Upper lobe of left lung (tissue), 6 donors: Measurements from ENCODE around the gene TEX55. TPM values are rescaled to one million over a fixed set of nuclear protein-coding genes. Genes with fewer than 3 reads are reported as not detected.

Experiments
- ATAC-seq, 2 donors: fragments of 200-7000 bp; cut with Tn5 transposase; one replicate each; pipeline ENCODE4 v1.9.1; 2022; ENCODE audit warnings: mild to moderate bottlenecking in 2 of 2, moderate library complexity in 2 of 2; ENCODE audit not compliant: low FRiP score in 2 of 2
- DNase-seq, 2 donors: peaks; one replicate each; pipeline ENCODE4 v3.0.0-alpha.2; 2019 to 2020
- H3K27ac ChIP-seq, 4 donors: fragments of 200-600 bp; sonication (generic); one replicate each; pipeline ENCODE4 v1.5.1; 2016 to 2019
- H3K27me3 ChIP-seq, 4 donors: fragments of 200-600 bp; sonication (generic); one replicate each; pipeline ENCODE4 v1.5.1; 2017 to 2019
- H3K36me3 ChIP-seq, 4 donors: fragments of 200-600 bp; sonication (generic); one replicate each; pipeline ENCODE4 v1.5.1; 2016 to 2019
- H3K4me1 ChIP-seq, 4 donors: fragments of 200-600 bp; sonication (generic); one replicate each; pipeline ENCODE4 v1.5.1; 2018 to 2019
- H3K4me3 ChIP-seq, 4 donors: fragments of 200-600 bp; sonication (generic); one replicate each; pipeline ENCODE4 v1.5.1; 2017 to 2019; ENCODE audit warnings: mild to moderate bottlenecking in 2 of 4, moderate library complexity in 1 of 4
- H3K9me3 ChIP-seq, 4 donors: fragments of 200-600 bp; sonication (generic); one replicate each; pipeline ENCODE4 v1.5.1; 2018 to 2019
- CTCF ChIP-seq, 6 experiments: fragments of 450-650 bp in 4 of 6; fragments of 200-600 bp in 2 of 6; sonication (generic) in 2 of 6; IDR thresholded peaks; one replicate each; pipeline ENCODE4 v1.5.1; 2016 to 2019; ENCODE audit warnings: antibody characterized with exemption in 6 of 6
- EP300 ChIP-seq, 4 donors: sonication (generic); formaldehyde crosslinking; IDR thresholded peaks; one replicate each; pipeline ENCODE4 v1.5.1; 2017; ENCODE audit warnings: antibody characterized with exemption in 4 of 4, control low read depth in 2 of 4
- POLR2A ChIP-seq, 4 donors: fragments of 450-650 bp; IDR thresholded peaks; one replicate each; pipeline ENCODE4 v1.5.1; 2016 to 2017; ENCODE audit warnings: antibody characterized with exemption in 4 of 4, mild to moderate bottlenecking in 2 of 4
- POLR2AphosphoS5 ChIP-seq, 2 donors: sonication (generic); formaldehyde crosslinking; IDR thresholded peaks; one replicate each; pipeline ENCODE4 v1.5.1; 2017; ENCODE audit warnings: antibody characterized with exemption in 2 of 2
- WGBS, 2 donors: methylation state at CpG; one replicate each; pipeline ENCODE4 v1.1.5; 2017 to 2018; 5-methylcytosine and 5-hydroxymethylcytosine counted together
- total RNA-seq, 6 donors: library from RNA; depleted of rRNA in 4 of 6; stranded (reverse); fragments of >200 nt in 4 of 6; gene quantifications; one replicate each; pipeline versions ENCODE4 v1.1.0 to v1.2.1, GENCODE V29; 2016 to 2021
- donor health status: DM: no; HTN: no; CAD: no; lungs with moderate emphysema.
- donor health status: DM: no; HTN: yes; CAD: no; lungs with severe emphysema.

The TEX55 gene
- total RNA-seq, 6 donors from 2014 or later, result not detected

- Histone ChIP-seq H3K4me1 (no peaks in the 10 kb centered on the region), H3K4me3 (no peak overlapping the region), H3K36me3 (no peaks in the 10 kb centered on the region), H3K27ac (no peak overlapping the region), H3K27me3 (no peaks in the 10 kb centered on the region), H3K9me3 (no peaks in the 10 kb centered on the region)
- TF ChIP-seq CTCF (IDR thresholded peaks at IDR 0.05), result no peak
- TF ChIP-seq POLR2AphosphoS5 (IDR thresholded peaks at IDR 0.05), result no peak
- no peak for TF ChIP-seq EP300 (IDR thresholded peaks at IDR 0.05)
- TF ChIP-seq POLR2A (IDR thresholded peaks at IDR 0.05), result no peak
- 78 to 85% methylated on average over 7 of the region's 7 CpGs for WGBS, 2 donors
- ATAC-seq (peak in 1 of 2 donors; percentile 60), DNase-seq (no peak)
Observed at GRCh38 chr3:119184796-119185570, 39.0 kb downstream of the TEX55 start.

- no peaks in the 10 kb centered on the region for H3K36me3 ChIP-seq
- ATAC-seq (no peak), DNase-seq (no peak)
- TF ChIP-seq POLR2AphosphoS5 (IDR thresholded peaks at IDR 0.05) (no peak), EP300 (IDR thresholded peaks at IDR 0.05) (no peak), POLR2A (IDR thresholded peaks at IDR 0.05) (no peak), CTCF (IDR thresholded peaks at IDR 0.05) (no peak)
- H3K4me1 ChIP-seq, result no peaks in the 10 kb centered on the region
- H3K4me3 ChIP-seq, result no peak overlapping the region
- H3K9me3 ChIP-seq, result no peaks in the 10 kb centered on the region
- no peak overlapping the region for H3K27ac ChIP-seq
- H3K27me3 ChIP-seq, result no peaks in the 10 kb centered on the region
Observed at GRCh38 chr3:119187266-119187665, 41.3 kb downstream of the TEX55 start.

- Histone ChIP-seq H3K4me1 (no peaks in the 10 kb centered on the region), H3K36me3 (no peaks in the 10 kb centered on the region), H3K9me3 (no peaks in the 10 kb centered on the region), H3K27ac (no peak overlapping the region), H3K4me3 (no peak overlapping the region), H3K27me3 (no peaks in the 10 kb centered on the region)
- ATAC-seq, result no peak
- 73 to 89% methylated on average over 1 of the region's 1 CpG for WGBS, 2 donors
- TF ChIP-seq POLR2A (IDR thresholded peaks at IDR 0.05), result no peak
- no peak for TF ChIP-seq POLR2AphosphoS5 (IDR thresholded peaks at IDR 0.05)
- no peak for DNase-seq
Observed at GRCh38 chr3:119191800-119192199, 45.8 kb downstream of the TEX55 start.

- TF ChIP-seq POLR2A (IDR thresholded peaks at IDR 0.05) (no peak), POLR2AphosphoS5 (IDR thresholded peaks at IDR 0.05) (no peak), EP300 (IDR thresholded peaks at IDR 0.05) (no peak), CTCF (IDR thresholded peaks at IDR 0.05) (no peak)
- H3K27me3 ChIP-seq, result no peaks in the 10 kb centered on the region
- no peaks in the 10 kb centered on the region for H3K36me3 ChIP-seq
- ATAC-seq (no peak), DNase-seq (no peak)
- no peaks in the 10 kb centered on the region for H3K4me1 ChIP-seq
- no peaks in the 10 kb centered on the region for H3K9me3 ChIP-seq
- no peak overlapping the region for H3K4me3 ChIP-seq
- no peak overlapping the region for H3K27ac ChIP-seq
- 81 to 85% methylated on average over 7 of the region's 7 CpGs for WGBS, 2 donors
Observed at GRCh38 chr3:119194237-119195150, 48.5 kb downstream of the TEX55 start.

GRCh38 chr3:119195151-119195476 lies 49.1 kb downstream of the TEX55 start:
- no peak for DNase-seq
- Histone ChIP-seq H3K4me3 (no peak overlapping the region), H3K36me3 (no peaks in the 10 kb centered on the region), H3K4me1 (no peaks in the 10 kb centered on the region), H3K9me3 (no peaks in the 10 kb centered on the region), H3K27ac (no peak overlapping the region), H3K27me3 (no peaks in the 10 kb centered on the region)
- WGBS, 2 donors, result 85 to 86% methylated on average over 1 of the region's 1 CpG
- TF ChIP-seq EP300 (IDR thresholded peaks at IDR 0.05) (no peak), POLR2AphosphoS5 (IDR thresholded peaks at IDR 0.05) (no peak), POLR2A (IDR thresholded peaks at IDR 0.05) (no peak), CTCF (IDR thresholded peaks at IDR 0.05) (no peak)
- no peak for ATAC-seq
